ENCODE results near the gene CBY3. TPM values are rescaled to one million over a fixed set of nuclear protein-coding genes. Genes with fewer than 3 reads are reported as not detected.

Gene CBY3
- polyA plus RNA-seq, 1 donor from 2014 or later, result 0.90 TPM

- H3K9ac ChIP-seq (ENCODE audit: low read length), result no peak overlapping the region
- H3K36me3 ChIP-seq (ENCODE audit: insufficient read depth, low read length), result peaks cover 10% of the 10 kb centered on the region
- H3K9me2 ChIP-seq (ENCODE audit: insufficient read depth, low read length), result no peaks in the 10 kb centered on the region
- peaks cover 14% of the 10 kb centered on the region for H3K79me2 ChIP-seq (replicated peaks; ENCODE audit: insufficient read depth, low read length)
- no peak overlapping the region for H2AFZ ChIP-seq (ENCODE audit: low read depth, low read length)
- H3K27me3 ChIP-seq (ENCODE audit: insufficient read depth, low read depth, low read length), result no peaks in the 10 kb centered on the region
- H4K20me1 ChIP-seq (ENCODE audit: insufficient read depth), result no peaks in the 10 kb centered on the region
- peaks cover 4% of the 10 kb centered on the region for H3F3A ChIP-seq (ENCODE audit: insufficient read depth, low read length, poor library complexity, severe bottlenecking)
- no peak overlapping the region for H3K4me3 ChIP-seq (ENCODE audit: low read length)
- H3K27ac ChIP-seq (ENCODE audit: low read length), result no peak overlapping the region
- no peak overlapping the region for H3K4me2 ChIP-seq (ENCODE audit: low read length)
- H3K9me3 ChIP-seq (ENCODE audit: low read length), result no peaks in the 10 kb centered on the region
- TF ChIP-seq EZH2 (IDR thresholded peaks at IDR 0.05; ENCODE audit: borderline replicate concordance, insufficient read depth, low read length, poor library complexity, severe bottlenecking), result no peak
- TF ChIP-seq RAD21 (conservative IDR thresholded peaks at IDR 0.05), result no peak
- no peak for TF ChIP-seq EP300 (conservative IDR thresholded peaks at IDR 0.05; ENCODE audit: poor library complexity, severe bottlenecking)
- no peak for TF ChIP-seq MXI1 (conservative IDR thresholded peaks at IDR 0.05; ENCODE audit: poor library complexity, severe bottlenecking)
These were observed 48.9 kb upstream of the CBY3 start for GRCh38 chr5:179729727-179730126.

DNA sequence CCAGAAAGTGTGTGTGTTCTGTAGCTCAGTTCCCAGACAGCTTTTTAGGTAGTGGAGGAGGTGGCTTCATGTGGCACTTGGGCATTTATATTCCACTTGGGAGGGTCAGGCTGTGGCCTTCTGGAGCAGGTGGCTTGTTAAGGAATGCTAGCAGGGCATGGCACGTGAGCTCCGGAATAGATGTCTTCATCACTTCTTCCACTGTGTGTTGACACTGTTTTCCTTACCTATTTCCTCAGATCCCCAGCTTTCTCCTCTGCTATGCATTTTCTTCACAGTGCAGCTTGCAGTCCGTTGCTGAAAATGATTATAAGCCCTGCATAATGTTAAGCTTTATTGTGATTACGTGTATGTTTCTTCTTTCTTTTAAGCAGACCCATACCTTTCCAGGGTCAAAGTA is 48.5 kb upstream of the CBY3 start:
- H4K20me1 ChIP-seq (ENCODE audit: insufficient read depth), result no peaks in the 10 kb centered on the region
- H3K9me2 ChIP-seq (ENCODE audit: insufficient read depth, low read length), result no peaks in the 10 kb centered on the region
- H3K4me3 ChIP-seq (ENCODE audit: low read length), result no peak overlapping the region
- H3K27me3 ChIP-seq (ENCODE audit: insufficient read depth, low read depth, low read length), result no peaks in the 10 kb centered on the region
- peaks cover 10% of the 10 kb centered on the region for H3K36me3 ChIP-seq (ENCODE audit: insufficient read depth, low read length)
- peaks cover 4% of the 10 kb centered on the region for H3F3A ChIP-seq (ENCODE audit: insufficient read depth, low read length, poor library complexity, severe bottlenecking)
- TF ChIP-seq SMC3 (conservative IDR thresholded peaks at IDR 0.05; ENCODE audit: poor library complexity) (no peak), RAD21 (conservative IDR thresholded peaks at IDR 0.05) (no peak), EP300 (conservative IDR thresholded peaks at IDR 0.05; ENCODE audit: poor library complexity, severe bottlenecking) (no peak), EZH2 (IDR thresholded peaks at IDR 0.05; ENCODE audit: borderline replicate concordance, insufficient read depth, low read length, poor library complexity, severe bottlenecking) (no peak), POLR2AphosphoS5 (IDR thresholded peaks at IDR 0.05) (no peak), MXI1 (conservative IDR thresholded peaks at IDR 0.05; ENCODE audit: poor library complexity, severe bottlenecking) (no peak), TAF1 (IDR thresholded peaks at IDR 0.05; ENCODE audit: low read depth) (no peak)
- TF ChIP-seq, protein P1, sequence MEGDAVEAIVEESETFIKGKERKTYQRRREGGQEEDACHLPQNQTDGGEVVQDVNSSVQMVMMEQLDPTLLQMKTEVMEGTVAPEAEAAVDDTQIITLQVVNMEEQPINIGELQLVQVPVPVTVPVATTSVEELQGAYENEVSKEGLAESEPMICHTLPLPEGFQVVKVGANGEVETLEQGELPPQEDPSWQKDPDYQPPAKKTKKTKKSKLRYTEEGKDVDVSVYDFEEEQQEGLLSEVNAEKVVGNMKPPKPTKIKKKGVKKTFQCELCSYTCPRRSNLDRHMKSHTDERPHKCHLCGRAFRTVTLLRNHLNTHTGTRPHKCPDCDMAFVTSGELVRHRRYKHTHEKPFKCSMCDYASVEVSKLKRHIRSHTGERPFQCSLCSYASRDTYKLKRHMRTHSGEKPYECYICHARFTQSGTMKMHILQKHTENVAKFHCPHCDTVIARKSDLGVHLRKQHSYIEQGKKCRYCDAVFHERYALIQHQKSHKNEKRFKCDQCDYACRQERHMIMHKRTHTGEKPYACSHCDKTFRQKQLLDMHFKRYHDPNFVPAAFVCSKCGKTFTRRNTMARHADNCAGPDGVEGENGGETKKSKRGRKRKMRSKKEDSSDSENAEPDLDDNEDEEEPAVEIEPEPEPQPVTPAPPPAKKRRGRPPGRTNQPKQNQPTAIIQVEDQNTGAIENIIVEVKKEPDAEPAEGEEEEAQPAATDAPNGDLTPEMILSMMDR (IDR thresholded peaks at IDR 0.05; ENCODE audit: poor library complexity, severe bottlenecking), result no peak
- TF ChIP-seq, protein P2, sequence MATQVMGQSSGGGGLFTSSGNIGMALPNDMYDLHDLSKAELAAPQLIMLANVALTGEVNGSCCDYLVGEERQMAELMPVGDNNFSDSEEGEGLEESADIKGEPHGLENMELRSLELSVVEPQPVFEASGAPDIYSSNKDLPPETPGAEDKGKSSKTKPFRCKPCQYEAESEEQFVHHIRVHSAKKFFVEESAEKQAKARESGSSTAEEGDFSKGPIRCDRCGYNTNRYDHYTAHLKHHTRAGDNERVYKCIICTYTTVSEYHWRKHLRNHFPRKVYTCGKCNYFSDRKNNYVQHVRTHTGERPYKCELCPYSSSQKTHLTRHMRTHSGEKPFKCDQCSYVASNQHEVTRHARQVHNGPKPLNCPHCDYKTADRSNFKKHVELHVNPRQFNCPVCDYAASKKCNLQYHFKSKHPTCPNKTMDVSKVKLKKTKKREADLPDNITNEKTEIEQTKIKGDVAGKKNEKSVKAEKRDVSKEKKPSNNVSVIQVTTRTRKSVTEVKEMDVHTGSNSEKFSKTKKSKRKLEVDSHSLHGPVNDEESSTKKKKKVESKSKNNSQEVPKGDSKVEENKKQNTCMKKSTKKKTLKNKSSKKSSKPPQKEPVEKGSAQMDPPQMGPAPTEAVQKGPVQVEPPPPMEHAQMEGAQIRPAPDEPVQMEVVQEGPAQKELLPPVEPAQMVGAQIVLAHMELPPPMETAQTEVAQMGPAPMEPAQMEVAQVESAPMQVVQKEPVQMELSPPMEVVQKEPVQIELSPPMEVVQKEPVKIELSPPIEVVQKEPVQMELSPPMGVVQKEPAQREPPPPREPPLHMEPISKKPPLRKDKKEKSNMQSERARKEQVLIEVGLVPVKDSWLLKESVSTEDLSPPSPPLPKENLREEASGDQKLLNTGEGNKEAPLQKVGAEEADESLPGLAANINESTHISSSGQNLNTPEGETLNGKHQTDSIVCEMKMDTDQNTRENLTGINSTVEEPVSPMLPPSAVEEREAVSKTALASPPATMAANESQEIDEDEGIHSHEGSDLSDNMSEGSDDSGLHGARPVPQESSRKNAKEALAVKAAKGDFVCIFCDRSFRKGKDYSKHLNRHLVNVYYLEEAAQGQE (IDR thresholded peaks at IDR 0.05; ENCODE audit: borderline replicate concordance), result no peak
- H2AFZ ChIP-seq (ENCODE audit: low read depth, low read length), result no peak overlapping the region
- no peak overlapping the region for H3K4me2 ChIP-seq (ENCODE audit: low read length)
- H3K79me2 ChIP-seq (replicated peaks; ENCODE audit: insufficient read depth, low read length), result peaks cover 10% of the 10 kb centered on the region
- H3K9ac ChIP-seq (ENCODE audit: low read length), result no peak overlapping the region
- H3K9me3 ChIP-seq (ENCODE audit: low read length), result no peaks in the 10 kb centered on the region
- H3K27ac ChIP-seq (ENCODE audit: low read length), result no peak overlapping the region

Measured in neural cell (in vitro differentiated cells).